Gastroesophageal sphincter (tissue), 4 donors: ENCODE measurements around the gene SLC6A1. TPM values are rescaled to one million over a fixed set of nuclear protein-coding genes. Genes with fewer than 3 reads are reported as not detected.

Experiments
- ATAC-seq: fragments of 150-250 bp; one replicate; pipeline ENCODE4 v1.9.1; 2016; ENCODE audit warnings: mild to moderate bottlenecking, moderate library complexity
- H3K27ac ChIP-seq, 4 donors: fragments of 200-600 bp; sonication (generic) in 3 of 4; 1 replicate in 3 of 4; 2 replicates in 1 of 4; pipeline ENCODE4 v1.5.1; 2016 to 2019
- H3K27me3 ChIP-seq: fragments of 200-600 bp; sonication (generic); one replicate; pipeline ENCODE4 v1.5.1; 2019
- H3K36me3 ChIP-seq, 2 donors: fragments of 200-600 bp; sonication (generic); one replicate each; pipeline ENCODE4 v1.5.1; 2019; ENCODE audit warnings: control low read depth in 1 of 2
- H3K4me1 ChIP-seq, 3 donors: fragments of 200-600 bp; sonication (generic); 1 replicate in 2 of 3; 2 replicates in 1 of 3; pipeline ENCODE4 v1.5.1; 2016 to 2019; ENCODE audit warnings: control low read depth in 2 of 3
- H3K4me3 ChIP-seq, 2 donors: fragments of 200-600 bp; sonication (generic); one replicate each; pipeline ENCODE4 v1.5.1; 2019; ENCODE audit warnings: mild to moderate bottlenecking in 1 of 2, moderate library complexity in 1 of 2
- H3K9me3 ChIP-seq, 3 donors: fragments of 200-600 bp; sonication (generic); one replicate each; pipeline ENCODE4 v1.5.1; 2017 to 2019; ENCODE audit warnings: control low read depth in 2 of 3
- CTCF ChIP-seq, 4 experiments: fragments of 200-600 bp in 2 of 4; fragments of 450-650 bp in 2 of 4; sonication (generic) in 1 of 4; IDR thresholded peaks; one replicate each; pipeline ENCODE4 v1.5.1; 2017 to 2019; ENCODE audit warnings: antibody characterized with exemption in 4 of 4, mild to moderate bottlenecking in 2 of 4, moderate library complexity in 2 of 4
- EP300 ChIP-seq: sonication (generic); formaldehyde crosslinking; IDR thresholded peaks from one replicate; pipeline ENCODE4 v1.6.1; 2017; ENCODE audit warnings: antibody characterized with exemption, mild to moderate bottlenecking
- POLR2A ChIP-seq, 2 donors: fragments of 450-650 bp; IDR thresholded peaks; one replicate each; pipeline ENCODE4 v1.6.1; 2017; ENCODE audit warnings: antibody characterized with exemption in 2 of 2, mild to moderate bottlenecking in 2 of 2, moderate library complexity in 1 of 2
- POLR2AphosphoS5 ChIP-seq: sonication (generic); formaldehyde crosslinking; IDR thresholded peaks from one replicate; pipeline ENCODE4 v1.6.1; 2017; ENCODE audit warnings: antibody characterized with exemption
- WGBS, 2 donors: methylation state at CpG; one replicate each; pipeline ENCODE4 v1.1.5; 2018; ENCODE audit warnings: low coverage in 1 of 2; 5-methylcytosine and 5-hydroxymethylcytosine counted together
- total RNA-seq, 4 donors: library from RNA; depleted of rRNA; stranded (reverse); fragments of >200 nt; gene quantifications; one replicate each; pipeline ENCODE4 v1.1.0, GENCODE V29; 2016

The SLC6A1 gene
- total RNA-seq, 4 donors from 2014 or later = 0.62 to 2.5 (median 0.67) TPM; not detected in 1

GRCh38 chr3:10973046-10973595 lies 19.4 kb upstream of the SLC6A1 start:
- H3K27me3 ChIP-seq = peaks cover 56% of the 10 kb centered on the region
- WGBS, 2 donors = 61% methylated on average over 11 of the region's 13 CpGs; no CpG with 5 or more reads in 1 of the 2 donors
- no peak for ATAC-seq

GRCh38 chr3:10974131-10974530 lies 18.4 kb upstream of the SLC6A1 start:
- H3K27me3 ChIP-seq = peaks cover 50% of the 10 kb centered on the region
- no peak overlapping the region for H3K4me3 ChIP-seq
- peak; percentile 16 for ATAC-seq
- H3K4me1 ChIP-seq = no peaks in the 10 kb centered on the region
- no peaks in the 10 kb centered on the region for H3K36me3 ChIP-seq
- no peaks in the 10 kb centered on the region for H3K9me3 ChIP-seq
- TF ChIP-seq CTCF (IDR thresholded peaks at IDR 0.05) (no peak), POLR2A (IDR thresholded peaks at IDR 0.05) (no peak), POLR2AphosphoS5 (no peak), EP300 (no peak)
- WGBS, 2 donors = 72 to 88% methylated on average over 5 to 7 of the region's 7 CpGs
- H3K27ac ChIP-seq = no peak overlapping the region

More at GRCh38 chr3:10973046-10973595, 19.4 kb upstream of the SLC6A1 start:
- no peaks in the 10 kb centered on the region for H3K9me3 ChIP-seq
- no peak overlapping the region for H3K4me3 ChIP-seq
- H3K27ac ChIP-seq = no peak overlapping the region
- no peaks in the 10 kb centered on the region for H3K36me3 ChIP-seq
- no peak for TF ChIP-seq EP300
- TF ChIP-seq CTCF (IDR thresholded peaks at IDR 0.05) = no peak
- no peak for TF ChIP-seq POLR2A (IDR thresholded peaks at IDR 0.05)
- TF ChIP-seq POLR2AphosphoS5 = no peak
- H3K4me1 ChIP-seq = no peaks in the 10 kb centered on the region

GRCh38 chr3:10974746-10975375 lies 17.7 kb upstream of the SLC6A1 start:
- WGBS, 2 donors = 21 to 65% methylated on average over 2 to 4 of the region's 7 CpGs
- H3K4me1 ChIP-seq = no peaks in the 10 kb centered on the region
- no peaks in the 10 kb centered on the region for H3K36me3 ChIP-seq
- no peaks in the 10 kb centered on the region for H3K9me3 ChIP-seq
- ATAC-seq = no peak
- H3K27ac ChIP-seq = no peak overlapping the region
- H3K27me3 ChIP-seq = peaks cover 43% of the 10 kb centered on the region
- no peak for TF ChIP-seq EP300
- no peak for TF ChIP-seq POLR2A (IDR thresholded peaks at IDR 0.05)
- no peak for TF ChIP-seq CTCF (IDR thresholded peaks at IDR 0.05)
- TF ChIP-seq POLR2AphosphoS5 = no peak
- H3K4me3 ChIP-seq = no peak overlapping the region

- Histone ChIP-seq H3K27me3 (peaks cover 35% of the 10 kb centered on the region), H3K4me3 (no peak overlapping the region), H3K36me3 (no peaks in the 10 kb centered on the region), H3K27ac (no peak overlapping the region), H3K4me1 (no peaks in the 10 kb centered on the region), H3K9me3 (no peaks in the 10 kb centered on the region)
- TF ChIP-seq EP300 (no peak), POLR2AphosphoS5 (no peak), CTCF (IDR thresholded peaks at IDR 0.05) (no peak), POLR2A (IDR thresholded peaks at IDR 0.05) (no peak)
- no peak for ATAC-seq
- WGBS, 2 donors = 67% methylated on average over 1 of the region's 1 CpG; no CpG with 5 or more reads in 1 of the 2 donors
These were observed 16.8 kb upstream of the SLC6A1 start for GRCh38 chr3:10975695-10976234.

- H3K4me1 ChIP-seq = no peaks in the 10 kb centered on the region
- H3K27ac ChIP-seq = no peak overlapping the region
- peaks cover 25% of the 10 kb centered on the region for H3K27me3 ChIP-seq
- no peaks in the 10 kb centered on the region for H3K36me3 ChIP-seq
- no peak for ATAC-seq
- 100% methylated on average over 1 of the region's 1 CpG for WGBS, 2 donors
- no peak overlapping the region for H3K4me3 ChIP-seq
- no peak for TF ChIP-seq EP300
- no peaks in the 10 kb centered on the region for H3K9me3 ChIP-seq
These were observed 15.8 kb upstream of the SLC6A1 start for GRCh38 chr3:10976770-10977169.
